Endothelial cell of umbilical vein (primary cell): ENCODE measurements around the gene ANKS1A. TPM values are rescaled to one million over a fixed set of nuclear protein-coding genes. Genes with fewer than 3 reads are reported as not detected.

Experiments used
- BruUV-seq: library from RNA; stranded (reverse); fragments of 400-500 nt; replicated peaks from 2 replicates; lab custom pipeline; 2021; lab: Mats Ljungman, UMichigan
- CTCF ChIA-PET: fragments of 300-600, 350-600 bp; sonication (Branson Sonifier 250); formaldehyde crosslinking; loops from one replicate; lab custom pipeline; 2021; ENCODE audit warnings: antibody characterized with exemption, inconsistent platforms; lab: Charles Lee
- POLR2A ChIA-PET: fragments of 300-600, 350-600 bp; sonication (Branson Sonifier 250); formaldehyde crosslinking; loops from one replicate; lab custom pipeline; 2021; ENCODE audit warnings: antibody characterized with exemption, inconsistent platforms; lab: Charles Lee
- DNase-seq: peaks from one replicate; pipeline ENCODE4 v3.0.0-alpha.2; 2011; ENCODE audit warnings: low read depth, low spot score
- FAIRE-seq: peaks from 2 replicates; lab custom pipeline; 2011; peaks lifted over from hg19 to GRCh38; lab: Jason Lieb, UNC
- H2AFZ ChIP-seq: 2 replicates; pipeline ENCODE4 v1.6.0; 2012; ENCODE audit warnings: low read depth, low read length, control low read depth, inconsistent platforms
- H3K27ac ChIP-seq: 2 replicates; pipeline ENCODE4 v1.5.1; 2011; ENCODE audit warnings: low read depth, mild to moderate bottlenecking, control low read depth, low read length, moderate library complexity; ENCODE audit not compliant: insufficient read depth
- H3K27me3 ChIP-seq, 2 experiments: 2 replicates each; pipeline versions ENCODE4 v1.6.0 to v1.6.1; 2011; ENCODE audit warnings: low read length in 2 of 2, mixed read lengths in 1 of 2; ENCODE audit not compliant: control insufficient read depth in 2 of 2, insufficient read depth in 2 of 2
- H3K36me3 ChIP-seq, 2 experiments: 2 replicates in 1 of 2; 3 replicates in 1 of 2; pipeline ENCODE4 v1.5.1; 2011; ENCODE audit warnings: low read length in 2 of 2, mild to moderate bottlenecking in 1 of 2, moderate library complexity in 1 of 2; ENCODE audit not compliant: control insufficient read depth in 2 of 2, insufficient read depth in 2 of 2; ENCODE audit errors: extremely low read depth in 1 of 2
- H3K4me1 ChIP-seq: 3 replicates; pipeline ENCODE4 v1.5.1; 2011; ENCODE audit warnings: mild to moderate bottlenecking, low read length; ENCODE audit not compliant: control insufficient read depth, insufficient read depth; ENCODE audit errors: extremely low read depth
- H3K4me2 ChIP-seq: 2 replicates; pipeline ENCODE4 v1.6.1; 2011; ENCODE audit warnings: low read length, control low read depth, mixed read lengths; ENCODE audit not compliant: insufficient read depth
- H3K4me3 ChIP-seq, 3 experiments: fragments of 200-600 bp in 1 of 3; sonication (generic), shearing (Covaris generic) in 1 of 3; replicated peaks in 1 of 3; 2 replicates each; pipeline ENCODE4 v1.5.1; 2011 to 2016; ENCODE audit warnings: control low read depth in 3 of 3, low read length in 3 of 3, mild to moderate bottlenecking in 2 of 3, inconsistent platforms in 1 of 3, low read depth in 1 of 3, moderate library complexity in 1 of 3; ENCODE audit not compliant: insufficient read depth in 1 of 3
- H3K79me2 ChIP-seq: 2 replicates; pipeline ENCODE4 v1.6.0; 2012; ENCODE audit warnings: low read length, inconsistent platforms; ENCODE audit not compliant: control insufficient read depth, insufficient read depth
- H3K9ac ChIP-seq: replicated peaks from 2 replicates; pipeline ENCODE3; 2011; ENCODE audit warnings: low read length, control low read depth; ENCODE audit not compliant: insufficient read depth; ENCODE audit errors: extremely low read depth
- H3K9me1 ChIP-seq: replicated peaks from 3 replicates; pipeline ENCODE4 v1.6.0; 2011; ENCODE audit warnings: mild to moderate bottlenecking, low read length; ENCODE audit not compliant: control insufficient read depth, insufficient read depth; ENCODE audit errors: extremely low read depth
- H3K9me3 ChIP-seq: replicated peaks from 2 replicates; pipeline ENCODE4 v1.5.1; 2012; ENCODE audit warnings: low read length, inconsistent platforms; ENCODE audit not compliant: control insufficient read depth, insufficient read depth
- H4K20me1 ChIP-seq: replicated peaks from 2 replicates; pipeline ENCODE3; 2011; ENCODE audit warnings: mild to moderate bottlenecking, low read length; ENCODE audit not compliant: control insufficient read depth, insufficient read depth; ENCODE audit errors: extremely low read depth
- CTCF ChIP-seq, 2 donors: IDR thresholded peaks; 1 replicate in 1 of 2; 2 replicates in 1 of 2; pipeline ENCODE4 v1.5.1; 2011; ENCODE audit warnings: low read length in 2 of 2, mild to moderate bottlenecking in 2 of 2, moderate library complexity in 2 of 2, control low read depth in 1 of 2, inconsistent platforms in 1 of 2, low read depth in 1 of 2; ENCODE audit not compliant: insufficient read depth in 1 of 2; ENCODE audit errors: extremely low read depth in 1 of 2
- EZH2 ChIP-seq: IDR thresholded peaks from 2 replicates; pipeline ENCODE4 v1.6.1; 2012; ENCODE audit warnings: borderline replicate concordance, low read depth, mild to moderate bottlenecking, moderate library complexity, low read length, inconsistent platforms; ENCODE audit not compliant: severe bottlenecking
- FOS ChIP-seq: IDR thresholded peaks from 2 replicates; pipeline ENCODE4 v1.6.1; 2011; ENCODE audit warnings: mild to moderate bottlenecking, low read length, moderate library complexity, borderline replicate concordance; ENCODE audit not compliant: insufficient read depth
- GATA2 ChIP-seq: IDR thresholded peaks from 2 replicates; pipeline ENCODE4 v1.7.0; 2011; ENCODE audit warnings: low read depth, mild to moderate bottlenecking, moderate library complexity, mixed read lengths, low read length; ENCODE audit not compliant: insufficient read length, insufficient read depth
- JUN ChIP-seq: IDR thresholded peaks from 2 replicates; pipeline ENCODE4 v1.6.1; 2011; ENCODE audit warnings: borderline replicate concordance, low read depth; ENCODE audit not compliant: insufficient read length, insufficient read depth
- MYC ChIP-seq: IDR thresholded peaks from one replicate; pipeline ENCODE4 v1.6.1; 2011; ENCODE audit warnings: mild to moderate bottlenecking, low read depth, low read length
- POLR2A ChIP-seq: IDR thresholded peaks from 2 replicates; pipeline ENCODE4 v1.6.1; 2012; ENCODE audit warnings: low read depth, mild to moderate bottlenecking, control low read depth, low read length
- POLR2AphosphoS5 ChIP-seq: IDR thresholded peaks from 2 replicates; pipeline ENCODE4 v1.6.1; 2012; ENCODE audit warnings: low read depth, mild to moderate bottlenecking, control low read depth, low read length, moderate library complexity; ENCODE audit not compliant: insufficient read depth
- dilution Hi-C: fragments of 300-500 bp; cut with MboI; formaldehyde crosslinking; loops from one replicate; pipeline ENCODE4 v1.15.0; 2019; ENCODE audit warnings: low sequenced_read_pairs; ENCODE audit not compliant: extremely low pct_ligation_motif_present
- intact Hi-C: fragments of 100-400 bp; cut with micrococcal nuclease; formaldehyde crosslinking; loops from one replicate; pipeline ENCODE4 v1.10.0; 2022
- polyA plus RNA-seq, 4 experiments: library from polyadenylated mRNA; depleted of rRNA in 3 of 4; stranded (reverse) in 3 of 4; unstranded in 1 of 4; fragments of >200 nt; gene quantifications; 2 replicates each; pipeline versions ENCODE4 v1.2.1 to v1.2.3, GENCODE V29; 2011 to 2012; ENCODE audit warnings: missing spikeins in 1 of 4
- total RNA-seq: library from RNA; stranded (reverse); gene quantifications from 2 replicates; pipeline ENCODE4 v1.2.3, GENCODE V29; 2021
- TF ChIP-seq, protein P1 (sequence below): IDR thresholded peaks from 2 replicates; pipeline ENCODE4 v1.6.1; 2011; ENCODE audit not compliant: insufficient read depth, insufficient read length

The ANKS1A gene
- total and polyA plus RNA-seq, 2 donors (not counting 3 experiments of a cell fraction or from before 2014, with no cell fraction given): 8.9 to 26.1 TPM

DNA sequence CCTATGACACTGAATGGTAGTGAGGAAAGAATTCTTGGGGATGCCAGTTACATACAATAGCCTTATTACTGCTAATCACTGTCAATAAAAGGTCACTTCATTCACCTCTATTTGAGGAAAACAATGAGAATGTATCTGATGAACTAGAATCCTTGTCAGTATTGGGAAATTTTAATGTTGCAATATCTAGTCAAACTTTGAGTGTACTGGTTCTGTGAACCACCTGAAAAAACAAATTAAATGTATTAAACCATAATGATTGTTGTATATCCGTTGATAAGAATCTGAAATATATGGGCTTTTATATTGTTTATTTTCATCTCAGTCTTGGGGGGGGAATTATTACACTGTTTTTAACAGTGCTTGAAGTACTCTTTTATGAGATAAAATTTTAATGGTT lies 11.8 kb upstream of the ANKS1A start:
- POLR2A ChIA-PET: no interaction called here
- peaks cover 11 to 17% of the 10 kb centered on the region in 2 experiments for H3K36me3 ChIP-seq

More for the DNA sequence above, 11.8 kb upstream of the ANKS1A start:
- Histone ChIP-seq H3K4me2 (no peak overlapping the region), H2AFZ (no peak overlapping the region), H3K79me2 (no peaks in the 10 kb centered on the region), H3K27ac (no peak overlapping the region), H3K27me3 (no peaks in the 10 kb centered on the region), H3K9me3 (no peaks in the 10 kb centered on the region), H4K20me1 (no peaks in the 10 kb centered on the region), H3K4me3 (no peak overlapping the region), H3K9ac (no peak overlapping the region), H3K4me1 (no peaks in the 10 kb centered on the region), H3K9me1 (no peaks in the 10 kb centered on the region)
- DNase-seq (no peak), FAIRE-seq (no peak)
- TF ChIP-seq FOS (no peak), GATA2 (no peak), CTCF (IDR thresholded peaks at IDR 0.05; ENCODE audit: extremely low read depth in 1 of 2, insufficient read depth in 1 of 2, low read depth in 1 of 2, low read length in 2 of 2) (no peak), JUN (no peak), POLR2AphosphoS5 (no peak), EZH2 (no peak), MYC (no peak), POLR2A (no peak)
- TF ChIP-seq, protein P1, sequence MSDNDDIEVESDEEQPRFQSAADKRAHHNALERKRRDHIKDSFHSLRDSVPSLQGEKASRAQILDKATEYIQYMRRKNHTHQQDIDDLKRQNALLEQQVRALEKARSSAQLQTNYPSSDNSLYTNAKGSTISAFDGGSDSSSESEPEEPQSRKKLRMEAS: no peak
- no TSS peak for BruUV-seq
- dilution Hi-C loops: no loop called here
- intact Hi-C loops: no loop called here
- CTCF ChIA-PET: no interaction called here
